ENCODE data around the gene MED17. TPM values are rescaled to one million over a fixed set of nuclear protein-coding genes. Genes with fewer than 3 reads are reported as not detected.

Gene MED17
- total and polyA plus RNA-seq, 10 of the 15 experiments (the other 5 are each of a cell fraction or from before 2014, with no cell fraction given) = 7.3 to 38.7 (median 28.3) TPM

DNA sequence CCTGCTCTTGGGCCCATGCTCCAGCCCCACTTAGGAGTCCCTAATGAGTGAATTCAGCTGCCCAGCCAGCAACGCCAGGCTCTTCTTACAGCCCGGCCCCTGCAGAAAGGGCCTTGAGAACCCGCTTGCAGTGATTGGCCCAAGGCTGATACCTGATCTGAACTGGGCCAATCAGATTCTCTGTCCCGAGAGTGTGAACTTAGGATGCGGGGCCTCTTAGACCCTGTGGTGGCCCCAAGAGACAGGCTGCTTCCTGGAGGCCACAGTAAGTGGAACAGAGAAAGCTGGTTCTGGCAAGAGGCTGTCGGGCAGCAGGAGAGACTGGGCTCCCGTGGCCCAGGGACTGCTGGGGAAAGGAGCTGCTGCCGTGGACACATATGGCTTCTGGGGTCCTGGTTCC, 54.9 kb downstream of the MED17 start:
- Histone ChIP-seq H3K27ac (ENCODE audit: control insufficient read depth, insufficient read depth) (no peak overlapping the region), H3K4me2 (ENCODE audit: control insufficient read depth, insufficient read depth) (no peak overlapping the region), H4K20me1 (ENCODE audit: control insufficient read depth, insufficient read depth) (no peaks in the 10 kb centered on the region), H3K27me3 (replicated peaks in 1 of 2; ENCODE audit: control insufficient read depth in 2 of 2, insufficient read depth in 2 of 2, low read length in 1 of 2) (no peaks in the 10 kb centered on the region; a peak in 1 of 4 replicates), H3K36me3 (ENCODE audit: control insufficient read depth in 2 of 2, insufficient read depth in 2 of 2, low read length in 1 of 2) (no peaks in the 10 kb centered on the region), H3K4me3 (no peak overlapping the region), H2AFZ (ENCODE audit: control insufficient read depth, low read depth, low read length) (no peak overlapping the region), H3K79me2 (ENCODE audit: control insufficient read depth, insufficient read depth, low read length) (no peaks in the 10 kb centered on the region), H3K4me1 (ENCODE audit: control insufficient read depth, insufficient read depth, low read length) (no peaks in the 10 kb centered on the region), H3K9ac (ENCODE audit: control insufficient read depth, insufficient read depth, low read length) (no peak overlapping the region), H3K9me3 (replicated peaks; ENCODE audit: control insufficient read depth, insufficient read depth, low read length) (no peaks in the 10 kb centered on the region)
- in situ Hi-C loops (cut with MboI) (no loop called here), intact Hi-C loops (cut with micrococcal nuclease; ENCODE audit: unreplicated experiment) (no loop called here)
- DNase-seq (ENCODE audit: low read depth, low spot score) (no peak), FAIRE-seq (no peak), ATAC-seq (no peak)
- no TSS peak for BruUV-seq (replicated peaks)
- TF ChIP-seq MXI1 (IDR thresholded peaks at IDR 0.05; ENCODE audit: low read depth, low read length) = no peak
- 0 out of 2 replicates have a peak, but pooled peaks have one; percentile 13 for TF ChIP-seq NFYB (IDR thresholded peaks at IDR 0.05; ENCODE audit: insufficient read depth, low read depth, low read length)
- ChIA-PET CTCF (no interaction called here), SMC1A (ENCODE audit: uncharacterized antibody, unreplicated experiment) (no interaction called here), POLR2A (interaction anchor here (0.6 kb wide), 2 partner anchors 612 to 919 kb away, joined by 3 to 5 read pairs; no protein-coding TSS in a partner anchor), RAD21 (ENCODE audit: unreplicated experiment) (no interaction called here)
- WGBS (ENCODE audit: insufficient coverage, insufficient replicate concordance, low lambda C conversion rate, missing lambda C conversion rate) = 21% methylated on average over 8 of the region's 8 CpGs

DNA sequence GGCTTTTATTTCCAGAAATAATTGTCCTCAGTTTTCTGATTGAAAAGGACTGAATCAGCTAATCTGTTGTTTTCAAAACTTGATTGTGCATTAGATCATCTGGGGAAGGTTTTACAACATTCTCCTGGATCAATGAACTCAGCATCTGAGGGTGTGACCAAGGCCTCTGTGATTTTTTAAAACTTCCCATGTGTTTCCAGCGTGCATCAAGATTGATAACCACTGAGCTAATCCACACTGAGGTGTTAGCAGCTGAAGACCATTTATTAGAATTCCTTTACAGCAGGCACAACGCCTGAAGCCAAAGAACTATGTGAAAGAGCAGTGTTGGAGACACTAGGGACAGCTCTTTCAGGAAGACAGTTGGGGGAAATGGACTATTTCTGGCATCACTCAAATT, 56.1 kb downstream of the MED17 start:
- H2AFZ ChIP-seq (ENCODE audit: control insufficient read depth, low read depth, low read length) = no peak overlapping the region
- intact Hi-C loops (cut with micrococcal nuclease; ENCODE audit: unreplicated experiment) = no loop called here
- no peak overlapping the region for H3K27ac ChIP-seq (ENCODE audit: control insufficient read depth, insufficient read depth)
- no peaks in the 10 kb centered on the region for H4K20me1 ChIP-seq (ENCODE audit: control insufficient read depth, insufficient read depth)
- TF ChIP-seq KAT2A (conservative IDR thresholded peaks at IDR 0.05; ENCODE audit: control insufficient read depth, low read depth, low read length) = no peak
- TF ChIP-seq TCF3 (IDR thresholded peaks at IDR 0.05; ENCODE audit: borderline replicate concordance, insufficient read depth, low read depth, low read length) = no peak
- no peak for TF ChIP-seq RBBP5 (conservative IDR thresholded peaks at IDR 0.05)
- no peak for TF ChIP-seq JUND (IDR thresholded peaks at IDR 0.05; ENCODE audit: low read depth, low read length)
- TF ChIP-seq STAT3 (IDR thresholded peaks at IDR 0.05; ENCODE audit: low read depth, low read length) = no peak
- TF ChIP-seq HDAC6 (IDR thresholded peaks at IDR 0.05; ENCODE audit: unreplicated experiment) = no peak
- TF ChIP-seq, protein P1, sequence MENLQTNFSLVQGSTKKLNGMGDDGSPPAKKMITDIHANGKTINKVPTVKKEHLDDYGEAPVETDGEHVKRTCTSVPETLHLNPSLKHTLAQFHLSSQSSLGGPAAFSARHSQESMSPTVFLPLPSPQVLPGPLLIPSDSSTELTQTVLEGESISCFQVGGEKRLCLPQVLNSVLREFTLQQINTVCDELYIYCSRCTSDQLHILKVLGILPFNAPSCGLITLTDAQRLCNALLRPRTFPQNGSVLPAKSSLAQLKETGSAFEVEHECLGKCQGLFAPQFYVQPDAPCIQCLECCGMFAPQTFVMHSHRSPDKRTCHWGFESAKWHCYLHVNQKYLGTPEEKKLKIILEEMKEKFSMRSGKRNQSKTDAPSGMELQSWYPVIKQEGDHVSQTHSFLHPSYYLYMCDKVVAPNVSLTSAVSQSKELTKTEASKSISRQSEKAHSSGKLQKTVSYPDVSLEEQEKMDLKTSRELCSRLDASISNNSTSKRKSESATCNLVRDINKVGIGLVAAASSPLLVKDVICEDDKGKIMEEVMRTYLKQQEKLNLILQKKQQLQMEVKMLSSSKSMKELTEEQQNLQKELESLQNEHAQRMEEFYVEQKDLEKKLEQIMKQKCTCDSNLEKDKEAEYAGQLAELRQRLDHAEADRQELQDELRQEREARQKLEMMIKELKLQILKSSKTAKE (IDR thresholded peaks at IDR 0.05; ENCODE audit: low read depth, poor library complexity, severe bottlenecking) = no peak
- TF ChIP-seq MTA2 (IDR thresholded peaks at IDR 0.05; ENCODE audit: low read depth) = no peak
- TF ChIP-seq ZZZ3 (IDR thresholded peaks at IDR 0.05; ENCODE audit: control insufficient read depth, insufficient read length, low read depth) = no peak
- no peak for ATAC-seq
- 0% methylated on average over 2 of the region's 2 CpGs for WGBS (ENCODE audit: insufficient coverage, insufficient replicate concordance, low lambda C conversion rate, missing lambda C conversion rate)
- ChIA-PET CTCF (no interaction called here), RAD21 (ENCODE audit: unreplicated experiment) (no interaction called here), POLR2A (no interaction called here), SMC1A (ENCODE audit: uncharacterized antibody, unreplicated experiment) (no interaction called here)
- in situ Hi-C loops (cut with MboI) = no loop called here
- H3K79me2 ChIP-seq (ENCODE audit: control insufficient read depth, insufficient read depth, low read length) = no peaks in the 10 kb centered on the region
- FAIRE-seq = no peak
- no peaks in the 10 kb centered on the region for H3K4me1 ChIP-seq (ENCODE audit: control insufficient read depth, insufficient read depth, low read length)
- no peak overlapping the region for H3K9ac ChIP-seq (ENCODE audit: control insufficient read depth, insufficient read depth, low read length)
- H3K27me3 ChIP-seq (replicated peaks in 1 of 2; ENCODE audit: control insufficient read depth in 2 of 2, insufficient read depth in 2 of 2, low read length in 1 of 2) = no peaks in the 10 kb centered on the region; a peak in 1 of 4 replicates
- H3K4me3 ChIP-seq = no peak overlapping the region
- no peak for DNase-seq (ENCODE audit: low read depth, low spot score)
- no peaks in the 10 kb centered on the region for H3K36me3 ChIP-seq (ENCODE audit: control insufficient read depth in 2 of 2, insufficient read depth in 2 of 2, low read length in 1 of 2)
- no TSS peak for BruUV-seq (replicated peaks)
- H3K9me3 ChIP-seq (replicated peaks; ENCODE audit: control insufficient read depth, insufficient read depth, low read length) = no peaks in the 10 kb centered on the region
- no peak overlapping the region for H3K4me2 ChIP-seq (ENCODE audit: control insufficient read depth, insufficient read depth)

All from GM12878 (cell line).